Fibroblast of lung (primary cell): Measurements from ENCODE around the gene NUBP1. TPM values are rescaled to one million over a fixed set of nuclear protein-coding genes. Genes with fewer than 3 reads are reported as not detected.
A peak's percentile ranks its signal among the peaks of the same experiment; 100 is the strongest.

Experiments
- DNase-seq, 2 donors: peaks; one replicate each; pipeline versions ENCODE4 v3.0.0 to v3.0.0-alpha.2; 2010; ENCODE audit warnings: low read depth in 2 of 2
- H2AFZ ChIP-seq: 2 replicates; pipeline ENCODE4 v1.5.1; 2012; ENCODE audit warnings: low read length, control low read depth, inconsistent platforms
- H3K27ac ChIP-seq: 2 replicates; pipeline ENCODE4 v1.5.1; 2011; ENCODE audit warnings: low read length, control low read depth; ENCODE audit not compliant: insufficient read depth
- H3K27me3 ChIP-seq: 2 replicates; pipeline ENCODE4 v1.5.1; 2011; ENCODE audit warnings: mild to moderate bottlenecking, low read length; ENCODE audit not compliant: control insufficient read depth, insufficient read depth
- H3K36me3 ChIP-seq: 2 replicates; pipeline ENCODE4 v1.5.1; 2011; ENCODE audit warnings: low read length; ENCODE audit not compliant: control insufficient read depth, insufficient read depth
- H3K4me1 ChIP-seq: 2 replicates; pipeline ENCODE4 v1.5.1; 2011; ENCODE audit warnings: low read length; ENCODE audit not compliant: control insufficient read depth, insufficient read depth; ENCODE audit errors: extremely low read depth
- H3K4me2 ChIP-seq: 2 replicates; pipeline ENCODE4 v1.5.1; 2011; ENCODE audit warnings: low read length, control low read depth; ENCODE audit not compliant: insufficient read depth; ENCODE audit errors: extremely low read depth
- H3K4me3 ChIP-seq, 4 experiments: fragments of 200-600 bp in 1 of 4; sonication (generic) in 1 of 4; replicated peaks in 1 of 4; 2 replicates each; pipeline ENCODE4 v1.5.1; 2011 to 2016; ENCODE audit warnings: low read length in 4 of 4, low read depth in 3 of 4, mild to moderate bottlenecking in 3 of 4, control low read depth in 2 of 4, inconsistent platforms in 1 of 4, mixed read lengths in 1 of 4; ENCODE audit not compliant: insufficient read depth in 1 of 4; ENCODE audit errors: control extremely low read depth in 1 of 4
- H3K79me2 ChIP-seq: 2 replicates; pipeline ENCODE4 v1.5.1; 2012; ENCODE audit warnings: mild to moderate bottlenecking, low read length, inconsistent platforms; ENCODE audit not compliant: control insufficient read depth, insufficient read depth
- H3K9ac ChIP-seq: 2 replicates; pipeline ENCODE4 v1.5.1; 2011; ENCODE audit warnings: mild to moderate bottlenecking, low read length, control low read depth; ENCODE audit not compliant: insufficient read depth
- H3K9me3 ChIP-seq: 2 replicates; pipeline ENCODE4 v1.5.1; 2012; ENCODE audit warnings: low read depth, low read length; ENCODE audit not compliant: control insufficient read depth, insufficient read depth
- H4K20me1 ChIP-seq: 2 replicates; pipeline ENCODE4 v1.5.1; 2011; ENCODE audit warnings: low read length; ENCODE audit not compliant: control insufficient read depth, insufficient read depth; ENCODE audit errors: extremely low read depth
- EZH2 ChIP-seq: IDR thresholded peaks from 2 replicates; pipeline ENCODE4 v1.5.1; 2012; ENCODE audit warnings: low read length, control low read depth, mild to moderate bottlenecking; ENCODE audit errors: missing control alignments
- polyA plus RNA-seq, 2 donors: library from polyadenylated mRNA; depleted of rRNA in 1 of 2; stranded (reverse) in 1 of 2; unstranded in 1 of 2; fragments of >200 nt; gene quantifications; 2 replicates each; pipeline ENCODE4 v1.2.1, GENCODE V29; 2011 to 2012; ENCODE audit warnings: missing spikeins in 1 of 2
- total RNA-seq: library from RNA; depleted of rRNA; stranded (reverse); fragments of >200 nt; gene quantifications from 2 replicates; pipeline ENCODE4 v1.2.1, GENCODE V29; 2014
- TF ChIP-seq, protein P1 (sequence below), 2 donors: IDR thresholded peaks in 1 of 2; conservative IDR thresholded peaks in 1 of 2; 1 replicate in 1 of 2; 2 replicates in 1 of 2; pipeline ENCODE4 v1.5.1; 2011 to 2012; ENCODE audit warnings: low read length in 2 of 2, control low read depth in 1 of 2, inconsistent platforms in 1 of 2, low read depth in 1 of 2, mild to moderate bottlenecking in 1 of 2

NUBP1 gene
- total and polyA plus RNA-seq, 2 donors (not counting 1 experiment from before 2014, with no cell fraction given) = 16.7 to 29.7 TPM

DNA sequence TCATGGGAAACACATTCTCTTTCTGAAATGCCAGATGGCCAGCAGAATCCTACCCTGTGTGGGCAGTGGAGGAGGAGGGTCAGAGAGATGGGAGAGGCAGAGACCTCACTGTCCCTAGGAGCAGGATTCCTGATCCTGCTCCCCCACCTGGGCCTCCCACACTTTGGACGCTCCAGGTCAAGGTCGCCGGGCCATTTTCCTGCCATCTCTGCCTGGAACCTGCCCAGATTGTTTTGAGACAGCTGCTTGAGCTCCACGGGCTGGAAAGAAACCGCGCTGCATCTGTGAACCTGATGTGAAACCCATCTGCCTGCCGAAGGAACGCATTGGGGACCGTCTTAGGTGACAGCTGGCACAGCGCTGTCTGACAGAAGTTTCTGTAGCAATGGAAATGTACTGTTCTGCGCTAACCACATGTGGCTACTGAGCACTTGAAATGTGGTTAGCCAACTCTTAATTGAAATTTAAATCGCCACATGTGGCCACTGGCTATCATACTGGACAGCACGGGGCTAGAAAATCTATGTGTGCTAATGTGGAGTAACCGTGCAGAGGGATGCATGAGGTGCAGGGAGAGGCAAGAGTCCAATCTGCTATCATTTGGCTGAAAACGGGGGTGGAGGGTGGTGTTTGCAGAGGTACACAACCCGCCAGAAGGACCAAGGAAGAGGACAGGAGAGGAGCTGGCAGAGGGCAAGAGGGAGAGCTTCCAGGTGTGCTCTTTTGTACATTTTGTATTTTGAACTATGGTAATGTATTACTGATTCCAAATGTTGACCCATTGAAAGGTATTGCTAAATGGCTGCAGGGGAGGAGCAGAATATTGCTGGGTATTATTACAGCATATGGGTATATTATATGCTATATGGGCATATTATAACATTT lies 15.4 kb upstream of the NUBP1 start:
- no peaks in the 10 kb centered on the region for H3K9me3 ChIP-seq
- H3K36me3 ChIP-seq = no peaks in the 10 kb centered on the region
- no peak overlapping the region for H3K4me3 ChIP-seq
- H3K4me2 ChIP-seq = no peak overlapping the region
- H3K9ac ChIP-seq = no peak overlapping the region
- H3K27me3 ChIP-seq = no peaks in the 10 kb centered on the region
- no peak for DNase-seq
- TF ChIP-seq, protein P1, sequence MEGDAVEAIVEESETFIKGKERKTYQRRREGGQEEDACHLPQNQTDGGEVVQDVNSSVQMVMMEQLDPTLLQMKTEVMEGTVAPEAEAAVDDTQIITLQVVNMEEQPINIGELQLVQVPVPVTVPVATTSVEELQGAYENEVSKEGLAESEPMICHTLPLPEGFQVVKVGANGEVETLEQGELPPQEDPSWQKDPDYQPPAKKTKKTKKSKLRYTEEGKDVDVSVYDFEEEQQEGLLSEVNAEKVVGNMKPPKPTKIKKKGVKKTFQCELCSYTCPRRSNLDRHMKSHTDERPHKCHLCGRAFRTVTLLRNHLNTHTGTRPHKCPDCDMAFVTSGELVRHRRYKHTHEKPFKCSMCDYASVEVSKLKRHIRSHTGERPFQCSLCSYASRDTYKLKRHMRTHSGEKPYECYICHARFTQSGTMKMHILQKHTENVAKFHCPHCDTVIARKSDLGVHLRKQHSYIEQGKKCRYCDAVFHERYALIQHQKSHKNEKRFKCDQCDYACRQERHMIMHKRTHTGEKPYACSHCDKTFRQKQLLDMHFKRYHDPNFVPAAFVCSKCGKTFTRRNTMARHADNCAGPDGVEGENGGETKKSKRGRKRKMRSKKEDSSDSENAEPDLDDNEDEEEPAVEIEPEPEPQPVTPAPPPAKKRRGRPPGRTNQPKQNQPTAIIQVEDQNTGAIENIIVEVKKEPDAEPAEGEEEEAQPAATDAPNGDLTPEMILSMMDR (conservative IDR thresholded peaks at IDR 0.05 in 1 of 2, IDR thresholded peaks at IDR 0.05 in 1 of 2; ENCODE audit: low read depth in 1 of 2, low read length in 2 of 2) = no peak
- no peak for TF ChIP-seq EZH2
- no peak overlapping the region for H3K27ac ChIP-seq
- no peaks in the 10 kb centered on the region for H4K20me1 ChIP-seq
- no peaks in the 10 kb centered on the region for H3K4me1 ChIP-seq
- no peak overlapping the region for H2AFZ ChIP-seq
- no peaks in the 10 kb centered on the region for H3K79me2 ChIP-seq

DNA sequence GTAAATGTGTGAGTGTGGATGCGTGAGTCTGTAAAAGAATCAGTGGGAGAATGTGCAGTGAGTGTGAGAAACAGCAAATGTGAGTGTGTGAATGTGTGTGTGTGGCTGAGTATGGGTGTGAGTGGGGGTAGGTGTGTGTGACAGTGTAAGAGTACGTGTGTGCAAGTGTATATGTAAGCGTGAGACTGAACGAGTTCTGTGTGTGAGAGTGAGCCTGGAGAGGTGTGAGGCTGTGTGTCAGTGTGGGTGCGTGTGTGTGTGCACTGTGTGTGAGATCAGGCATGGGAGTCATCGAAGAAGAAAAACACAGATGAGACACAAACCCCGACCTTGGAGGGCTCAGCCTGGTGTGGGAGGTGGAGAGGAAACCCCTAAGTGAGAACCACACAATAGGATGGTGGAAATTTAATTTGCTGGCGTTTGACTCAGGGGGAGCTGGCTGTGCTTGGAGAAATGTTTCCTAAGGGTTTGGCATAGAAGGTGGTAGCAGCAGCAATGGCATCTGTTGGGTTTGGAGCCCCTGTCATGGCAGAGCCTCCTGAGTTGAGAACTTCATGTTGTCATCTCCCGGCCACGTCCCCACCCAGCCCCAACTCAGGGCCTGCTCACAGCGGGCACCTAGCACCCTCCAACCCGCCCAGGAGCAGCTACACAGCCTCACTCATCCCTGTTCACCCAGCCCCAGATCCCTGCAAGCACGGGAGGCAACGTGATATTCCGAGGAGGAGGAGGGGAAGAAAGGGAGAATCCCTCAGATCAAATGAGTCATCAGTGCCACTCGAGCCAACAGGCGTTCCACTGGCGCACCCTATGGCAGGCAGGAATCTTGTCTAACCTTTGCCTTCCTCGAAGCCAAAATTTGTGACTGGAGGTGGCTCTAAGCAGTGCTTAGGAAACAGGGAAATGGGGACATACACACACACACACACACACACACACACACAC lies 14.3 kb upstream of the NUBP1 start:
- Histone ChIP-seq H3K36me3 (no peaks in the 10 kb centered on the region), H3K4me2 (no peak overlapping the region), H3K4me1 (no peaks in the 10 kb centered on the region), H3K27ac (no peak overlapping the region), H2AFZ (no peak overlapping the region), H4K20me1 (no peaks in the 10 kb centered on the region), H3K4me3 (no peak overlapping the region), H3K27me3 (no peaks in the 10 kb centered on the region), H3K9ac (no peak overlapping the region), H3K9me3 (no peaks in the 10 kb centered on the region), H3K79me2 (no peaks in the 10 kb centered on the region)
- TF ChIP-seq, protein P1 (conservative IDR thresholded peaks at IDR 0.05 in 1 of 2, IDR thresholded peaks at IDR 0.05 in 1 of 2; ENCODE audit: low read depth in 1 of 2, low read length in 2 of 2) = no peak
- TF ChIP-seq EZH2 = no peak
- DNase-seq = peak; percentile 31 to 64

GRCh38 chr16:10731790-10732189 lies 11.9 kb upstream of the NUBP1 start:
- Histone ChIP-seq H3K27me3 (no peaks in the 10 kb centered on the region), H3K9me3 (no peaks in the 10 kb centered on the region), H3K4me2 (no peak overlapping the region), H3K79me2 (no peaks in the 10 kb centered on the region), H3K27ac (no peak overlapping the region), H3K4me1 (no peaks in the 10 kb centered on the region), H3K9ac (no peak overlapping the region), H3K36me3 (no peaks in the 10 kb centered on the region), H4K20me1 (no peaks in the 10 kb centered on the region), H3K4me3 (no peak overlapping the region), H2AFZ (no peak overlapping the region)
- TF ChIP-seq EZH2 = no peak
- TF ChIP-seq, protein P1 (conservative IDR thresholded peaks at IDR 0.05 in 1 of 2, IDR thresholded peaks at IDR 0.05 in 1 of 2; ENCODE audit: low read depth in 1 of 2, low read length in 2 of 2) = no peak
- DNase-seq = no peak
